ENCODE results near the gene TBC1D22B. TPM values are rescaled to one million over a fixed set of nuclear protein-coding genes. Genes with fewer than 3 reads are reported as not detected.

The TBC1D22B gene
- total and polyA plus RNA-seq, 9 of the 15 experiments (the other 6 are each of a cell fraction or from before 2014, with no cell fraction given): 4.8 to 24.2 (median 13.5) TPM

DNA sequence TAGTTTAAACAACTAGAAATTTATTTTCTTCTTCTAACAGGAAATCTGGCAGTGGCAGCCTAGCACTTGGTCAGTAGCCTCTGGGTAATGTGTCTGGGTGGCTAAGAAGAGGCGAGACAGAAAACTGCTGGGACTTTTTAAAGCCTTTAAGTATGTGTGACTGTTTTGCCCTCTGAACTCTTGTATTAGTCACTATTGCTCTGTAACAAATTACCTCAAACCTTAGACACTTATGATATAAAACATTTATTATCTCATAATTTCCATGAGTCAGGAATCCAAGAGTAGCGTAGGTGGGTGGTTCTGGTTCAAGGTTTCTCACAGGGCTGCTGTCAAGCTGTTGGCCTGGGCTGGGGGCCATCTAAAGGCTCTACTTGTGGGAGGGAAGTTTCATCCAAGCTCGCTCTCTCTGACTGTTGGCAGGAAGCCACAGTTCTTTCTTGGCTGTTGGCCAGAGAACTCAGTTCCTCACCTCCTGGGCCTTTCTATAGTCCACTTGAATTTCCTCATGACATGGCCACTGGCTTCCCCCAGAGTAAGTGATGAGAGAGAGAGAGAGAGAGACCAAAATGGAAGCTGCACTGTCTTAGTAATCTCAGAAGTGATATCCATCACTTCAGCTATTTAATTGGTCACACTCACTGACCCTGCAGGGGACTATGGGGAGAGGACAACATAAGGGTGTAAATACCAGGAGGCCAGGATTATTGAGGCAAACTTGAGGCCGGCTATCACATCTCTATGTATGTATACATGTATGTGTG, 17.4 kb upstream of the TBC1D22B start (continued):
- TF ChIP-seq MTA2 (IDR thresholded peaks at IDR 0.05; ENCODE audit: low read depth): peak; percentile 35; the same call in 1 of the 2 replicates
- TF ChIP-seq, protein P1, sequence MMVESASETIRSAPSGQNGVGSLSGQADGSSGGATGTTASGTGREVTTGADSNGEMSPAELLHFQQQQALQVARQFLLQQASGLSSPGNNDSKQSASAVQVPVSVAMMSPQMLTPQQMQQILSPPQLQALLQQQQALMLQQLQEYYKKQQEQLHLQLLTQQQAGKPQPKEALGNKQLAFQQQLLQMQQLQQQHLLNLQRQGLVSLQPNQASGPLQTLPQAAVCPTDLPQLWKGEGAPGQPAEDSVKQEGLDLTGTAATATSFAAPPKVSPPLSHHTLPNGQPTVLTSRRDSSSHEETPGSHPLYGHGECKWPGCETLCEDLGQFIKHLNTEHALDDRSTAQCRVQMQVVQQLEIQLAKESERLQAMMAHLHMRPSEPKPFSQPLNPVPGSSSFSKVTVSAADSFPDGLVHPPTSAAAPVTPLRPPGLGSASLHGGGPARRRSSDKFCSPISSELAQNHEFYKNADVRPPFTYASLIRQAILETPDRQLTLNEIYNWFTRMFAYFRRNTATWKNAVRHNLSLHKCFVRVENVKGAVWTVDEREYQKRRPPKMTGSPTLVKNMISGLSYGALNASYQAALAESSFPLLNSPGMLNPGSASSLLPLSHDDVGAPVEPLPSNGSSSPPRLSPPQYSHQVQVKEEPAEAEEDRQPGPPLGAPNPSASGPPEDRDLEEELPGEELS (CRISPR knock-in tag; IDR thresholded peaks at IDR 0.05; ENCODE audit: borderline replicate concordance): no peak
- TF ChIP-seq, protein P2, sequence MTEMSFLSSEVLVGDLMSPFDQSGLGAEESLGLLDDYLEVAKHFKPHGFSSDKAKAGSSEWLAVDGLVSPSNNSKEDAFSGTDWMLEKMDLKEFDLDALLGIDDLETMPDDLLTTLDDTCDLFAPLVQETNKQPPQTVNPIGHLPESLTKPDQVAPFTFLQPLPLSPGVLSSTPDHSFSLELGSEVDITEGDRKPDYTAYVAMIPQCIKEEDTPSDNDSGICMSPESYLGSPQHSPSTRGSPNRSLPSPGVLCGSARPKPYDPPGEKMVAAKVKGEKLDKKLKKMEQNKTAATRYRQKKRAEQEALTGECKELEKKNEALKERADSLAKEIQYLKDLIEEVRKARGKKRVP (CRISPR knock-in tag; IDR thresholded peaks at IDR 0.05): peak; percentile 66
- no peak for TF ChIP-seq PURB (CRISPR knock-in tag; IDR thresholded peaks at IDR 0.05; ENCODE audit: low read depth)
- TF ChIP-seq TCF7 (IDR thresholded peaks at IDR 0.05; ENCODE audit: borderline replicate concordance): no peak
- TF ChIP-seq, protein P3, sequence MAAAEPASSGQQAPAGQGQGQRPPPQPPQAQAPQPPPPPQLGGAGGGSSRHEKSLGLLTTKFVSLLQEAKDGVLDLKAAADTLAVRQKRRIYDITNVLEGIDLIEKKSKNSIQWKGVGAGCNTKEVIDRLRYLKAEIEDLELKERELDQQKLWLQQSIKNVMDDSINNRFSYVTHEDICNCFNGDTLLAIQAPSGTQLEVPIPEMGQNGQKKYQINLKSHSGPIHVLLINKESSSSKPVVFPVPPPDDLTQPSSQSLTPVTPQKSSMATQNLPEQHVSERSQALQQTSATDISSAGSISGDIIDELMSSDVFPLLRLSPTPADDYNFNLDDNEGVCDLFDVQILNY (CRISPR knock-in tag; IDR thresholded peaks at IDR 0.05): no peak
- no peak for TF ChIP-seq TCF7L2 (IDR thresholded peaks at IDR 0.05; ENCODE audit: low read depth, low read length)
- TF ChIP-seq, protein P4, sequence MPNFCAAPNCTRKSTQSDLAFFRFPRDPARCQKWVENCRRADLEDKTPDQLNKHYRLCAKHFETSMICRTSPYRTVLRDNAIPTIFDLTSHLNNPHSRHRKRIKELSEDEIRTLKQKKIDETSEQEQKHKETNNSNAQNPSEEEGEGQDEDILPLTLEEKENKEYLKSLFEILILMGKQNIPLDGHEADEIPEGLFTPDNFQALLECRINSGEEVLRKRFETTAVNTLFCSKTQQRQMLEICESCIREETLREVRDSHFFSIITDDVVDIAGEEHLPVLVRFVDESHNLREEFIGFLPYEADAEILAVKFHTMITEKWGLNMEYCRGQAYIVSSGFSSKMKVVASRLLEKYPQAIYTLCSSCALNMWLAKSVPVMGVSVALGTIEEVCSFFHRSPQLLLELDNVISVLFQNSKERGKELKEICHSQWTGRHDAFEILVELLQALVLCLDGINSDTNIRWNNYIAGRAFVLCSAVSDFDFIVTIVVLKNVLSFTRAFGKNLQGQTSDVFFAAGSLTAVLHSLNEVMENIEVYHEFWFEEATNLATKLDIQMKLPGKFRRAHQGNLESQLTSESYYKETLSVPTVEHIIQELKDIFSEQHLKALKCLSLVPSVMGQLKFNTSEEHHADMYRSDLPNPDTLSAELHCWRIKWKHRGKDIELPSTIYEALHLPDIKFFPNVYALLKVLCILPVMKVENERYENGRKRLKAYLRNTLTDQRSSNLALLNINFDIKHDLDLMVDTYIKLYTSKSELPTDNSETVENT (CRISPR knock-in tag; IDR thresholded peaks at IDR 0.05): no peak
- TF ChIP-seq FOXK1 (CRISPR knock-in tag; IDR thresholded peaks at IDR 0.05; ENCODE audit: borderline replicate concordance): 0 out of 2 replicates have a peak, but pooled peaks have one; percentile 53
- TF ChIP-seq TCF3 (CRISPR knock-in tag; IDR thresholded peaks at IDR 0.05): peak; percentile 34; the same call in 1 of the 2 replicates
- no peak for TF ChIP-seq ZNF695 (CRISPR knock-in tag; IDR thresholded peaks at IDR 0.05)
- TF ChIP-seq TBL1XR1 (IDR thresholded peaks at IDR 0.05; ENCODE audit: low read length in 2 of 2): no peak
- TF ChIP-seq ZC3H4 (CRISPR knock-in tag; IDR thresholded peaks at IDR 0.05; ENCODE audit: borderline replicate concordance): no peak
- no peak for TF ChIP-seq ZNF23 (CRISPR knock-in tag; IDR thresholded peaks at IDR 0.05)
- TF ChIP-seq ELF1 (tag; IDR thresholded peaks at IDR 0.05): no peak
- peak; percentile 85 for TF ChIP-seq GATAD2B (IDR thresholded peaks at IDR 0.05; ENCODE audit: borderline replicate concordance)
- TF ChIP-seq SRSF7 (optimal IDR thresholded peaks at IDR 0.05; ENCODE audit: low read depth, low read length): no peak
- TF ChIP-seq SREBF1 (IDR thresholded peaks at IDR 0.05; ENCODE audit: borderline replicate concordance, low read depth, low read length): no peak
- no peak for TF ChIP-seq SAP30 (IDR thresholded peaks at IDR 0.05; ENCODE audit: borderline replicate concordance, insufficient read depth, low read depth, low read length, poor library complexity, severe bottlenecking)
- no peak for TF ChIP-seq WHSC1 (IDR thresholded peaks at IDR 0.05; ENCODE audit: low read length)
- no peak for TF ChIP-seq RBM15 (IDR thresholded peaks at IDR 0.05; ENCODE audit: insufficient read depth, low read length)
